Astrocyte of the spinal cord (primary cell): ENCODE results near the gene AKT1.

Source experiments
- DNase-seq: peaks from one replicate; pipeline ENCODE4 v3.0.0; 2011; ENCODE audit warnings: low read depth, low spot score
- H3K4me3 ChIP-seq: 2 replicates; pipeline ENCODE4 v1.5.1; 2011; ENCODE audit warnings: low read depth, mild to moderate bottlenecking, low read length, moderate library complexity
- in situ Hi-C: cut with HindIII; loops from 2 replicates; pipeline ENCODE4 v1.10.0; 2017; ENCODE audit warnings: low sequenced_read_pairs
- TF ChIP-seq, protein P1 (sequence below): IDR thresholded peaks from 2 replicates; pipeline ENCODE4 v1.5.1; 2012; ENCODE audit warnings: low read depth, mild to moderate bottlenecking, low read length, inconsistent platforms

AKT1 gene

DNA sequence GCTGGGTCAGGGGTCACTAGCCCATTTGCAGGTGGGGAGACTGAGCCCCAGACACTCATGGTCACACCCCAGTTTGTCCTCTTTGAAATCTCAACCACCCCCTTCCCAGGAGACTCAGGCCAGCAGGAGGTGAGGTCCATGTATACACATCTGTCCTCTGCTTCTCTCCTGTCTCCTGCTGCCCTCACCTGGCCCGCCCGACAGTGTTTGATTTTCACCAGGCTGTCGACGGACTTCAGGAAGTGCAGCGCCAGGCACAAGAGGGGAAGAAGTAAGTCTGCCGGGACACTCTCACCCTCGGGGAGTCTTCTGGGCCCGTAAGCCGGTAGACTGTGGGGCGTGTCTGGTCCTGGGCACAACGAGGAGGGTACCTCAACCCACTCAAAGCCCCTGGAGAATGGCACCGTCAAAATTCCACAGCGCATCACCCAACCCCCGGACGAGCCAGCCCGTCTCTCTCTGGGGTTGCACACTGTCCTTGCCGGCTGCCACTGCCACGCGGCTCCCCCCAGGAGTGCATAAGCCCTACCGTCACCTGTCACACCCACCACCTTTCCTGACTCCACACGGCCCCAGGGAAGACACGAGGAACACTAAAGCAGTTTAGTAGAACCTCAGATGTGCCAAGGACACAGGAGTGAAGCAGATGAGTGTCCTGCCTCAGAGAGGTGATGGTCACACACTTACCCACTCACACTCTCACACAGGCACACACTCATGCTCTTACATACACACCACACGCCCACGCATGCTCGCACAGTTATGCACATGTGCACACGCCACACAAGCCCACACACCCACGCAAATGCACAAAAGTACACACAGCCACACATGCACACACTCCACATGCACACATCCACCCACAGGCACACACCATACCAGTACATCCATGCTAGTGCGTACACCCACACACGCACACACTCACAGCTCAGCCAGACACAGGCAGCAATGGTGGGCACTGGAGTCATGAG, 55.7 kb downstream of the AKT1 start:
- in situ Hi-C loops, result no loop called here
- no peak for DNase-seq
- H3K4me3 ChIP-seq, result no peak overlapping the region
- TF ChIP-seq, protein P1, sequence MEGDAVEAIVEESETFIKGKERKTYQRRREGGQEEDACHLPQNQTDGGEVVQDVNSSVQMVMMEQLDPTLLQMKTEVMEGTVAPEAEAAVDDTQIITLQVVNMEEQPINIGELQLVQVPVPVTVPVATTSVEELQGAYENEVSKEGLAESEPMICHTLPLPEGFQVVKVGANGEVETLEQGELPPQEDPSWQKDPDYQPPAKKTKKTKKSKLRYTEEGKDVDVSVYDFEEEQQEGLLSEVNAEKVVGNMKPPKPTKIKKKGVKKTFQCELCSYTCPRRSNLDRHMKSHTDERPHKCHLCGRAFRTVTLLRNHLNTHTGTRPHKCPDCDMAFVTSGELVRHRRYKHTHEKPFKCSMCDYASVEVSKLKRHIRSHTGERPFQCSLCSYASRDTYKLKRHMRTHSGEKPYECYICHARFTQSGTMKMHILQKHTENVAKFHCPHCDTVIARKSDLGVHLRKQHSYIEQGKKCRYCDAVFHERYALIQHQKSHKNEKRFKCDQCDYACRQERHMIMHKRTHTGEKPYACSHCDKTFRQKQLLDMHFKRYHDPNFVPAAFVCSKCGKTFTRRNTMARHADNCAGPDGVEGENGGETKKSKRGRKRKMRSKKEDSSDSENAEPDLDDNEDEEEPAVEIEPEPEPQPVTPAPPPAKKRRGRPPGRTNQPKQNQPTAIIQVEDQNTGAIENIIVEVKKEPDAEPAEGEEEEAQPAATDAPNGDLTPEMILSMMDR, result no peak

DNA sequence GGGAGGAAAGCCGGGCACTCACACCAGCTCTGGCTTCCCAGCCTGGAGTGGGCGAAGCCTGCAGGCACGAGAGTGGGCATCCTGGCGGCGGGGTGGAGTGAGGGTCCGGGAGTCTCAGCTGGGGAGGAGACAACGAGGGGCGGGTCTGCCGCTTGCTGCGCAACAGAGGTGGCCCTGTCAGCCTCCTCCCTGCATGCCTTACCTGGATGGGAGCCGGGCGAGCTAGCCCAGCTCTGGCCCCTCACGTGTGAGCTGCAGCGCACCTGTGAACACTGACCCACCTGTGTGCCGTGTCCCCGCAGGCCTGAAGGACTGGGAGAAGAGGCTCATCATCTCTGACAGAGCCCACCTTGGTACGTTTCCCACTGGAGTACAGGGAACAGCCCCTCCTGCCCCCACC, 56.5 kb downstream of the AKT1 start:
- TF ChIP-seq, protein P1, result no peak
- in situ Hi-C loops, result no loop called here
- no peak for DNase-seq
- H3K4me3 ChIP-seq, result no peak overlapping the region

DNA sequence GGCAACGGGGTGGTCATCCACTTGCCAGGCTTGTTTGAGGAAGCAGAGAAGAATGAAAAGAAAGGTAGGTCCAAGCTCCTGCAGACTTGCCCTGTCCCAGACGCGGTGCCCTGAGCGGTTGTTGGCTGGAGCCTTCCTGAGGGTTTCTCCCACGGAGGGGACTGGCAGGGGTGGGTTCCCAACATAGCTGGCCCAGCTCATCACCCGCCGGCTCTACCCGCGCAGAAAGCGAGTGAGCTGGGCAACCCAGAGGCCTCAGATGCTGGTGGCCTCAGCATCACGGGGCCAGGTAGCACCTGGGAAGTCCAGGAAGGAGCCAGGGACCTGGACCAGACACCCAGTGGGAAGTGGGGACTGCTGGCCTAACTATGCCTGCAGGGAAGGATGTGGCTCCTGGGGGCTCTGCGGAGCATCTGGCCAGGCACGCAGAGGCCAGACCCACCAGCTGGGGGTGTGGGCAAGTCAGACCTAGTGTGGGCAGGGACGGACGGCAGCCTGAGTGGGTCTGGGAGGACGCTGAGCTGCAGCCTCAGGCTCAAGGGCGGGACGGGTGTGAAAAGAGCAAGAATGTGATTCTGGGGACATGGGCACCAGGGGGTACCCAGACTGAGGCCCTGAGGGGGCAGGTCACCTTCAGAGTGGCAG, 57.1 kb downstream of the AKT1 start:
- TF ChIP-seq, protein P1, result no peak
- in situ Hi-C loops, result no loop called here
- no peak overlapping the region for H3K4me3 ChIP-seq
- DNase-seq, result no peak

DNA sequence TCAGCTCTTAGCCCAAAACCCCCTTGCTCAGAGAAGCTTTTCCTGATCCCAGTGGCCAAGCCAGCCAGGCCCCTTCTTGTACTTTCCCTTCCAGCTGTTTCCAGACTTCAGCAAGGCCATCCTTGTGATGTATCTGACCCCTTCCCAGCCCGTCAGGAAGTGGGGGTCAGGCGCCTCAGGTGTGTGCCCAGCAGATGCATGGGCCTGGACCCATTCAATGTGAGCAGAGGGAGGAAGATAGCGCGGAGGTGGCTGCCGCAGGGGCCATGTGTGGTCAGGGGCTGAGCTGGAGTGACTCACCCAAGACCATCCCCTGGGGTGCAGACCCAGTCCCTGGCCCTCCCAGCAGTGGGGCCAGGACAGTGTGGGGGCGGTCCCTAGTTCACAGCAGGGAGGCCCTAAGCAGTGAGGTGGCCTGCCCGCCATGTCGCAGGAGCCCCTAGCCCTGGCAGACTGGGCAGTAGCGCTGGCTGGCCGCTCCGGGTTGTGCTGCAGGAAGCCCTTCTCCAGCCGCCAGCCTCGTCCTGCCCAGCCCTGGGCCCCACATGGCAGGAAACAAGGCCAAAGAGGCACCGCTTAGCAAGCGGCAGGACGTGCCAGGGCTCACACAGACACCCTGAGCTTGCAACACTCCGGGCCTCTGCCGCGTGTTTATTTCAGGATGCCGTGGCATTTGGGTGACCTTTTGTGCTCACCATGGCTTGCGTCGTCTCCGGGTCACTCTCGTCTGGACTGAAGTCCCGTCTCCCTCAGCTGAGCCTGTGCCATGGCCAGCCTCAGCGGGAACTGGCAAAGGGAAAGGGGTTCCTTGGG, 59.5 kb downstream of the AKT1 start:
- no peak overlapping the region for H3K4me3 ChIP-seq
- in situ Hi-C loops, result no loop called here
- TF ChIP-seq, protein P1, result no peak
- DNase-seq, result no peak

DNA sequence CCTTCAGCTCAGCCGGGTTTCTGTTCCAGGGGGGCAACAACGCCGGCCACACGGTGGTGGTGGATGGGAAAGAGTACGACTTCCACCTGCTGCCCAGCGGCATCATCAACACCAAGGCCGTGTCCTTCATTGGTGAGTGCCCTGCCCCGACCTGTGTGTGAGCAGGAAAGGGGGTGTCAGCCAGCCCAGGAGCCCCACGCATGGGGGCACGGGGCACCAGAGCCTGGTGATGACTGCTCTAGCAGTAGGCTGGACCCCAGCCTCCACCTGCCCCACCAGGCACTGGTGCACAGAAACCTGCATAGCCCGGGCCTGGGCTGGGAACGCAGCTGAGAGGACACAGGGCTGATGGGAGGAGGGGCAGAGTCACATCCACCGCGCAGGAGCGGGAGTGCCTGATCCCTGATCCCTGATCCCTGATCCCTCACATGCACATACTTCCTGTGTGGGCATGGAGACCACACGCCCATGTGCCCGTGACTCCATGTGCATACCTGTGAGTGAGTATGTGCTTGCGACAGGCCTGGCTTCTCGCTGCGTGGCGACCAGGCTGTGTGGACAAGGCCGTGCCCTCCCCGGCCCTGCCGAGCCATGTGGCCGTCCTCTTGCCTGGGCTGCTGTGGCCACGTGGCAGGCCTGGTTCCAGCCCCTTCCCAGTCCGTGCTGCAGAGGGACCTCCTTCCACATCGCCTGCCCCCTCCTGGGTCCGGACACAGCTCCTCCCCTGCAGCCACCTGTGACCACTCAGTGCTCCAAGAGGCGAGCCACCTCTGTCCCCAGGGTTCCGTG, 60.4 kb downstream of the AKT1 start:
- in situ Hi-C loops, result no loop called here
- H3K4me3 ChIP-seq, result no peak overlapping the region
- no peak for DNase-seq
- TF ChIP-seq, protein P1, result no peak
